Epithelial cell of esophagus (primary cell): ENCODE measurements around the gene EID2.

ENCODE experiments used
- DNase-seq: peaks from one replicate; pipeline ENCODE4 v3.0.0; 2010; ENCODE audit warnings: low read depth
- H3K4me3 ChIP-seq: 2 replicates; pipeline ENCODE4 v1.5.1; 2011; ENCODE audit warnings: mild to moderate bottlenecking, low read length, control low read depth
- TF ChIP-seq, protein P1 (sequence below): IDR thresholded peaks from 2 replicates; pipeline ENCODE4 v1.5.1; 2011; ENCODE audit warnings: low read depth, mild to moderate bottlenecking, low read length, control low read depth, inconsistent platforms; ENCODE audit not compliant: insufficient read depth; ENCODE audit errors: missing control alignments

EID2 gene

DNA sequence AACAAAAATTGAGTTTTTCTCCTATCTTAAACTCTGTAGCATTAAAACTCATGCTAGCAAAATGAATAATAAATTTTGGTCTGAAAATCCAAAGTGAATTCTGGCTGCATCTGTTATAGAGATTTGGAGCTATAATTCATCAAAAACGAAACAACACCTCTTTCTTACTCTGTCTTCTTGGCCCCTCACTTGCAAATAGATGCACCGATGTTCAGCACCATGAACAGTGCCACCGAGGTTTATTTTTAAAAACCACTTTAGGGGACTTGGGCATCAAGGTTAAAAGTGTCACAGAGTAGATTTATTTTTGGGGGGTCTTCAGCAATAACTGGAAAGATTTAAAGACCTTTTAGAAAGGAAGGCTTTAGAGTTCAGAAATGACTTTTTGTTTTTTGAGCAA, 26.1 kb upstream of the EID2 start:
- no peak for DNase-seq
- H3K4me3 ChIP-seq: no peak overlapping the region
- TF ChIP-seq, protein P1, sequence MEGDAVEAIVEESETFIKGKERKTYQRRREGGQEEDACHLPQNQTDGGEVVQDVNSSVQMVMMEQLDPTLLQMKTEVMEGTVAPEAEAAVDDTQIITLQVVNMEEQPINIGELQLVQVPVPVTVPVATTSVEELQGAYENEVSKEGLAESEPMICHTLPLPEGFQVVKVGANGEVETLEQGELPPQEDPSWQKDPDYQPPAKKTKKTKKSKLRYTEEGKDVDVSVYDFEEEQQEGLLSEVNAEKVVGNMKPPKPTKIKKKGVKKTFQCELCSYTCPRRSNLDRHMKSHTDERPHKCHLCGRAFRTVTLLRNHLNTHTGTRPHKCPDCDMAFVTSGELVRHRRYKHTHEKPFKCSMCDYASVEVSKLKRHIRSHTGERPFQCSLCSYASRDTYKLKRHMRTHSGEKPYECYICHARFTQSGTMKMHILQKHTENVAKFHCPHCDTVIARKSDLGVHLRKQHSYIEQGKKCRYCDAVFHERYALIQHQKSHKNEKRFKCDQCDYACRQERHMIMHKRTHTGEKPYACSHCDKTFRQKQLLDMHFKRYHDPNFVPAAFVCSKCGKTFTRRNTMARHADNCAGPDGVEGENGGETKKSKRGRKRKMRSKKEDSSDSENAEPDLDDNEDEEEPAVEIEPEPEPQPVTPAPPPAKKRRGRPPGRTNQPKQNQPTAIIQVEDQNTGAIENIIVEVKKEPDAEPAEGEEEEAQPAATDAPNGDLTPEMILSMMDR: no peak

DNA sequence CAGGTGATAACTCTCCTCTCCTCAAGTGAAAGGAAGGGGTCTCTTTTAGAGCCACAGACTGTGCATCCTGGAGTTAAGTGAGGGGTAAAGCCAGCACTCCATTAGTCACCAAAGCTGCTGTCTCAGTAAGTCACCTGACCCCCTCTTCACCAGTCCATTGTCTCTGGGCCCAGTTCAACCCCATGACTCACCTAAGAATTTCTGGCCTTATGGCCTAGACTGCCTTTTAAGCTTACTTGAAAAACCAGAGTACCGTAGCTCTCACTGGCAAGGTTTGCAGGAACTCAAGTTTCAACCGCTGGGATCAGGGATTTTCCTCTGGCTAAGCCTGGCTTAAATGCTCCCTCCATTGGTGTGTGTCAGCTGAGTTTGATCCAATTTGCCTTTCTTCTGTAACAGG, 23.4 kb upstream of the EID2 start:
- TF ChIP-seq, protein P1: no peak
- DNase-seq: peak; percentile 67
- no peak overlapping the region for H3K4me3 ChIP-seq

DNA sequence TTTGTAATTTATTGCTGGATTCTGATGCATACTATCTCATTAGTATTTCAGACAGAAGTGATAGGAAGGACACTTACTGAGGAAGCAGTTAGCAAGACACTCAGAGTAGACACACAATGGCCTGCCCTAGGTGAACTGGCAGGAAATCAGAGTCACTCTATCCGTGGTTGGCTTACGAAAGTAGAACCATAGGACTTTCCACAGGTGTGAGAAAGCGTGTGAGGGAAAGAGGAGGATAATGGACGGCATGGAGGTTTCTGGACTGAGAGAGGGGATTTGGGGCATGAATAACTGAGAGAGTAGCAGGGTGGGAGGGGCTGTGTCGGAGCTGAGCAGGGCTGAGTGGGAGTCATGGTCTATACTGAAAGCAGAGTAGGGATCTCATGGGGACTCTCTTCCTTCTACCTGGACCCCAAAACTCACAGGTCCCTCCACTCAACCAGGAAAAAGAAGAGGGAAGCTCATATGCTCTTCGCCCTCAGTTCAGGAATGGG, 18.7 kb upstream of the EID2 start:
- TF ChIP-seq, protein P1: no peak
- DNase-seq: no peak
- no peak overlapping the region for H3K4me3 ChIP-seq

DNA sequence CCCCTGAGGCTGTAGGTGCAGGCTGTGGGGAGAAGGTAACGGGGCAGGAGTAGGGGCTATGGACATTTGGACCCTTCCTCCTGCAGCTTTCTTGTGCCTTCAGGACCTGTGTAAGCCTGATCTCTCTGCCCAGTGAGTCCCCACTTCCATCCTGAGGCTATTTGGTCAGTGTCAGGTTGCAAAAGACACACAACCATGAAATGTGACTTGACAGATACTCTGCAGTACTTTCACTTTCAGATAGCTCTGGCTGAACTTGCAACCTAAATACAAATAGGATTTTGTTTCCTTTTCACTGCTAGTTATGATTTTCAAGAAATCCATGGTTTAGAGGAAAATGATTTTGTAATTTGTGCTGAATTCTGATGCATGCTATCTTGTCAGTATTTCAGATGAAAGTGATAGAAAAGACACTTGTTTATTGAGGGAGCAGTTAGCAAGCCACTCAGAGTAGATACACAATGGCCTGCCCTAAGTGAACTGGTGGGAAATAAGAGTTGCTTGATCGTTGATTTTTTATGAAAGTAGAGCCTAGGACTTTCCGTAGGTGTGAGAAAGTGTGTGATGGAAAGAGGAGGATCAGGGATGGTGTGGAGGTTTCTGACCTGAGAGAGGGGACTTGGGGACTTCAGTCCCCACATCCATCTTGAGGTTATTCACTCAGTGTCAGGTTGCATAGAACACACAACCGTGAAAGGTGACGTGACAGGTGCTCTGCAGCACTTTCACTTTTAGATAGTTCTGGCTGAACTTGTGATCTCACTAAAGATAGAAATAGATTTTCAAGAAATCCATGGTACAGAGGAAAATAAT, 18.1 kb upstream of the EID2 start:
- H3K4me3 ChIP-seq: no peak overlapping the region
- TF ChIP-seq, protein P1: no peak
- no peak for DNase-seq

DNA sequence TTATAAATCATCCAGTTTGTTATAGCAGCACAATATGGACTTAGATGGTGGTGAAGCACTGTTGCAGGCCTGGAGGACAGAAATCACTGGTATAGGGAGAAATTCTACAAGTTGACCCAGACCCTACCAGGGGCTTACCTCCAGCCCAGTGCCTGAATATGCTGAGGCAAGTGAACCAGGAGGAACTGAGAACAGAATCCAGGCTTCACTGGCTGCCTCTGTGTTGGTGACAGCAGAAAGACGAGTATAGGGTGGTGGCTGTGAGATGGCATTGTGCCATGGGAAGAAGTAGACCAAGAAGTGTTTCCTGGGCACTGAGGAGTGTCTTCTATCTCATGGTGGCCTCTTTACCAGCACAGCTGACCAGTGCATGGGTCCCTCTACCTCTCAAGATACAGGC, 15.9 kb upstream of the EID2 start:
- DNase-seq: no peak
- H3K4me3 ChIP-seq: no peak overlapping the region
- TF ChIP-seq, protein P1: no peak

DNA sequence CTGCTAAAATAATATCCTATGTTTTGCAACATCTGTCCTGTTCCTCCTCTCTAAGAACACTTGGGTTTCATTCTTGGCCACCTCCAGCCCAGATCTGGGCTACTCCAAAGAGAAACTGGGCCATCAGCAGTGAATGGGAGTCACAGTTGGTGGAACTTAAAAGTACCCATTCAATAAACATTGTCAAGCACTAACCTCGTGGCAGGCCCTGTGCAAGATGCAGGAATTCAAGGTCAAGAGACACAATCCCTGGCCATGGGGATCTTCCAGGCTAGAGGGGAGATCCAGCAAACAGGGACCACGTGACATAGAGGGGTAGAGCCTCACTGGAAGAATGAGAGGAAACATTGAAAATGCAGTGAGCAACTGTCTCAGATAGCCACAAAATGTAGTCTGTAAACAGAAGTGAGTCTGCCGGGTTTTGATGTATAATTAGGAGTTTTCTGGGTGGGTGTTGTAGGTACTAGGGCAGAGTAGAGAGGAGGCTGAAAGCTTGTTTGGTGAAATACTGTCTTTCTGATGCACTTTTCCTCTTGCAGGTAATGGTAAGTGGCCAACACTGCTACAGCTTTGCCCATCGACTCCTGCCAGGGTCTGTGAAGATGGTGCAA, 14.8 kb upstream of the EID2 start:
- DNase-seq: no peak
- H3K4me3 ChIP-seq: no peak overlapping the region
- TF ChIP-seq, protein P1: no peak

DNA sequence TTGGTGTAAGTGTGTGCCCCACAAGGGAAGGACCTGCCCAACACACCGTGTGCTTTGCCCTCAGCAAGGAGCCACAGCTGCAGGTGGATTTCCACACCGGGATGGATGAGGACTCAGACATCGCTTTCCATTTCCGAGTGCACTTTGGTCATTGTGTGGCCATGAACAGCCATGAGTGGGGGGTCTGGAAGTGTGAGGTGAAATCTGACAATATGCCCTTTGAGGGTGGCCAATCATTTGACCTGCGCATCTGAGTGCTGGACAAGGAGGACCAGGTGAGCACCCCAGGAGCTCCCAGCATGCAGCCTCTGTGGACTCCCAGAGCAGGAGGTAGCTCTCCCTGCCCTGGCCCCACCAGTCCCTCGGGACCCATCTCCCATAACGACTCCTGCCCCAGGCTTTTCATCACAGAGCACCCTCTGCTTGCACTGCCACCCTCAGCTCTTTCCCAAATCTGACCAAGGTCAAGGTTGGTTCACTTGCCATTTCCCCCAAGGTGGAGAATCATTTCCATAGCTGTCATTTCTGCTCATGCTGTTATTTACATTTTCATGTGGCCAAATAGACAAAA, 13.2 kb upstream of the EID2 start:
- no peak for DNase-seq
- TF ChIP-seq, protein P1: no peak
- no peak overlapping the region for H3K4me3 ChIP-seq
